ENCODE results near the gene VPS26A.

VPS26A gene

DNA sequence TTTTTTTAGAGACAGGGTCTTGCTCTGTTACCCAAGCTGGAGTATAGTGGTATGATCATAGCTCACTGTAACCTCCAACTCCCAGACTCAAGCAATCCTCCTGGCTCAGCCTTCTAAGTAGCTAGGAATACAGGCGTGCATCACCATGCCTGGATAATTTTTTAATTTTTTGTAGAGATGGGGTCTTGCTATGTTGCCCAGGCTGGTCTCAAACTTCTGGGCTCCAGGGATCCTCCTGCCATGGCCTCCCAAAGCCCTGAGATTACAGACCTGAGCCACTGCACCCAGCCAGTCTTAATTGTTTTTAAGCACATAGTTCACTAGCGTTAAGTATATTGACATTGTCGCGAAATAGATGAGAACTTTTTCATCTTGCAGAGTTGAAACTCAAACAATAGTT lies 58.0 kb downstream of the VPS26A start:
- H3K27me3 ChIP-seq (ENCODE audit: control insufficient read depth in 5 of 5, insufficient read depth in 4 of 5, low read length in 5 of 5), result no peaks in the 10 kb centered on the region
- no peak overlapping the region for H3K4me3 ChIP-seq (ENCODE audit: low read depth in 1 of 5, low read length in 5 of 5)
- H3K4me1 ChIP-seq (ENCODE audit: control insufficient read depth in 5 of 5, insufficient read depth in 5 of 5, low read length in 5 of 5), result peaks cover 8 to 31% (median 24%) of the 10 kb centered on the region in 5 donors
- peak overlapping the region in 1 of 5 donors; percentile 17 for H3K9ac ChIP-seq (ENCODE audit: low read length in 5 of 5)
- H3K27ac ChIP-seq (ENCODE audit: low read depth, low read length), result no peak overlapping the region
- no peaks in the 10 kb centered on the region for H3K9me3 ChIP-seq (ENCODE audit: control insufficient read depth in 5 of 5, low read length in 5 of 5)
- H3K36me3 ChIP-seq (ENCODE audit: control insufficient read depth in 5 of 5, insufficient read depth in 5 of 5, low read length in 5 of 5), result peaks cover 8 to 28% (median 16%) of the 10 kb centered on the region in 5 donors

DNA sequence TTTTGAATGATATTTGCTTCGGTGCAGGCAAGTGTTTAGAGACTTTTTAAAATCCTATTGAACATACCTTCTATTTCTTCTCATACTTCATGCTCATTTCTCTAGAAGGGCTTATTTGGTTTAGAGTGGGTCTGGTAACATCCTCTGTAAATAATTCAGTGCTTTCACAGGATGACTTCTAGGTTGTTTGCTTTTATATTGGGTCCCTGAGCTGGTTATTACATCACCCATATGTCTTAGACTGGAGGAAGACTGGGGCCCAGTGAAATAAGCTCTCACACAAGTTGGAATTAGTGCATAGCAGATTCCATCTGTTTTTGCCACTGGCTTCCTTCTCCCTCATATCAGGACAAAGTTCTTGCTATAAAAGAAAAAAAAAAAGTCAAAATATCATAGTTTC lies 62.5 kb downstream of the VPS26A start:
- Histone ChIP-seq H3K9me3 (ENCODE audit: control insufficient read depth in 5 of 5, low read length in 5 of 5) (no peaks in the 10 kb centered on the region), H3K9ac (ENCODE audit: low read length in 5 of 5) (no peak overlapping the region), H3K36me3 (ENCODE audit: control insufficient read depth in 5 of 5, insufficient read depth in 5 of 5, low read length in 5 of 5) (peaks cover 32 to 66% (median 41%) of the 10 kb centered on the region in 5 donors), H3K4me3 (ENCODE audit: low read depth in 1 of 5, low read length in 5 of 5) (no peak overlapping the region), H3K4me1 (ENCODE audit: control insufficient read depth in 5 of 5, insufficient read depth in 5 of 5, low read length in 5 of 5) (peaks cover 0 to 11% (median 1%) of the 10 kb centered on the region in 5 donors), H3K27me3 (ENCODE audit: control insufficient read depth in 5 of 5, insufficient read depth in 4 of 5, low read length in 5 of 5) (no peaks in the 10 kb centered on the region), H3K27ac (ENCODE audit: low read depth, low read length) (no peak overlapping the region)

DNA sequence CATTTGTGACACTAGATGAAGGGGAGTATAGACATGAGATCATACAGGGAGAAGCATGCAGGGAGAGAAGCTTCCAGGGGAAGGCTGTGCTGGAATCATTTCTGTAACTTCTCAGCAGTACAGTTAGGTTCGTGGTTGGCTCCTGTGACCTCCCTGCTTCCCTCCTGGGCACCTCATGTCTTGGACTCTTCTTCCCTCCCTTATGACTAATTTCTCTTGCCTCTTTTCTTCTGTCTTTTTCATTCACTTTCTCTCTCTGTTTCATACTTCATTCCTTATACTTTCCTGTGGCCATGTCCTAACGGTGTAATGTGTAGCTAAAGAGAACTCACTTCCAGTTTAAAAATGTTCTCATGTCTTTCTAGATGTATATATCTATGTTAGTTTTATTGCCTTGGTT lies 77.1 kb downstream of the VPS26A start:
- Histone ChIP-seq H3K27ac (ENCODE audit: low read depth, low read length) (no peak overlapping the region), H3K9ac (ENCODE audit: low read length in 5 of 5) (no peak overlapping the region), H3K4me3 (ENCODE audit: low read depth in 1 of 5, low read length in 5 of 5) (no peak overlapping the region), H3K4me1 (ENCODE audit: control insufficient read depth in 5 of 5, insufficient read depth in 5 of 5, low read length in 5 of 5) (no peaks in the 10 kb centered on the region), H3K9me3 (ENCODE audit: control insufficient read depth in 5 of 5, low read length in 5 of 5) (no peaks in the 10 kb centered on the region), H3K27me3 (ENCODE audit: control insufficient read depth in 5 of 5, insufficient read depth in 4 of 5, low read length in 5 of 5) (no peaks in the 10 kb centered on the region), H3K36me3 (ENCODE audit: control insufficient read depth in 5 of 5, insufficient read depth in 5 of 5, low read length in 5 of 5) (peaks cover 44 to 77% (median 58%) of the 10 kb centered on the region in 5 donors)

DNA sequence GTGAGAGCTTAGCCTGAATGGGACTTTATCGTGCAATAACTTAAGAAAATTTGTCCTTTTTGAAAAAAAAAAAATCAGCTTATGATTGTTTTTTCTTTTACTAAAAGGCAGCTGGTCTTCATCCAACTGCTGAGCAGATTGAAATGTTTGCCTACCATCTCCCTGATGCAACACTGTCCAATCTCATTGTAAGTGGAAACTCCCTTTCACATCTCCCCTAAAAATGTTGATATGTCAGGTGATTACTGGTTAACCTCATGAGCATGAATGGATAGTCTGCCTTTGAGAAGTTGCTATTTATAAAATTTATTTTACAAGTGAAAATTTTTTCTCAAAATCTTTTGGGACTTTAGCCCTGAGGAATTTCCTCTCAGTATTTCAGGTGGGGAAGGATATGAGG lies 78.4 kb downstream of the VPS26A start:
- Histone ChIP-seq H3K4me3 (ENCODE audit: low read depth in 1 of 5, low read length in 5 of 5) (no peak overlapping the region), H3K9me3 (ENCODE audit: control insufficient read depth in 5 of 5, low read length in 5 of 5) (no peaks in the 10 kb centered on the region), H3K36me3 (ENCODE audit: control insufficient read depth in 5 of 5, insufficient read depth in 5 of 5, low read length in 5 of 5) (peaks cover 40 to 78% (median 66%) of the 10 kb centered on the region in 5 donors), H3K27me3 (ENCODE audit: control insufficient read depth in 5 of 5, insufficient read depth in 4 of 5, low read length in 5 of 5) (no peaks in the 10 kb centered on the region), H3K4me1 (ENCODE audit: control insufficient read depth in 5 of 5, insufficient read depth in 5 of 5, low read length in 5 of 5) (no peaks in the 10 kb centered on the region), H3K27ac (ENCODE audit: low read depth, low read length) (no peak overlapping the region), H3K9ac (ENCODE audit: low read length in 5 of 5) (no peak overlapping the region)

DNA sequence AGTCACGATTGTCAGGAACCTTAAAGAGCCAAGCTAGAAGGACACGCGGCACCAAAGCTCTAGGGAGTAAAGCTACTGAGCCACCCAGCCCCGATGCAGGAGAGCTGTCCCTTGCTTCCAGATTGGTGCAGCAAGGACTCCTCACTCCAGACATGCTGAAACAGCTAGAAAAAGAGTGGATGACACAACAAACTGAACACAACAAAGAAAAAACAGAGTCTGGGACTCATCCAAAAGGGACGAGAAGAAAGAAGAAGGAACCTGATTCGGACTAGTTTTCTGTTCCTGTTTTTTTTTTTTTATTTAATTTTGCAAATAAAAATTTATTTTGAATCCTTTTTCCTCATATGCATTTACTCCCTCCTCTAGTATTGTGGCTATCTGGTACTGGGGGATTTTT lies 84.8 kb downstream of the VPS26A start:
- Histone ChIP-seq H3K36me3 (ENCODE audit: control insufficient read depth in 5 of 5, insufficient read depth in 5 of 5, low read length in 5 of 5) (peaks cover 33 to 55% (median 50%) of the 10 kb centered on the region in 5 donors), H3K9me3 (ENCODE audit: control insufficient read depth in 5 of 5, low read length in 5 of 5) (no peaks in the 10 kb centered on the region), H3K27me3 (ENCODE audit: control insufficient read depth in 5 of 5, insufficient read depth in 4 of 5, low read length in 5 of 5) (no peaks in the 10 kb centered on the region), H3K4me3 (ENCODE audit: low read depth in 1 of 5, low read length in 5 of 5) (no peak overlapping the region), H3K4me1 (ENCODE audit: control insufficient read depth in 5 of 5, insufficient read depth in 5 of 5, low read length in 5 of 5) (peaks cover 0 to 3% (median 0%) of the 10 kb centered on the region in 5 donors), H3K27ac (ENCODE audit: low read depth, low read length) (no peak overlapping the region), H3K9ac (ENCODE audit: low read length in 5 of 5) (no peak overlapping the region)

DNA sequence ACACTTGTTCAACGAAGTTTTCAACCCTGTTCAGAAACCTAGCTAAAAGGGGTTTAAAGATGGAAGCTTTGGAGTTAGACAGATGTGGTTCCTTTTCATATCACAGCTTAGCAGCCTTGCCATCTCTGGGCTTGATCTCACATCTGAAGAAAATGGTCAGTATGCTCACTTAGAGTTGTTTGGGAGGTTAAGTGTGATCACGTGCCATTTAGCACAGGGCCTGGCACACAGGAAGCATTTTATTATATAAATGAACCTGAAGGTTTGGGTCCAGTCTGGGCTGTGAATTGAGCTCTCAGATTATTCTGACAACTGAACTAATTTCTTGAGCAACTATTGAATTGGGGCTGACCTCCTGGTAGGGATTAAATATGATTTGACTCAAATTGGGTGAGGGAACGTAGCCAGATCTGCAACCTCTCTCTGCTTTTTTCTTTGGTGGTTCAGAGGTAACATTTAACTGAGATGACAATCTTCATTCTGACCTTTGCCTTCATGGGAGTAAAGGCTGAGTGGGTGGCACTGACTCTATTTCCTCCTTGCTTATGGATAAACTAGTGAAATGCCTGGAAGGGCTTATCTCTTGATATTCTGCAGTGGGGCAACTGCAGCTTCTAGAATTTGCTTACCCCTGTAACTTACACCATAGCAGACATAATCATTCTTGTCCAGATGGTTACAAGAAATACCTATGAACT lies 86.0 kb downstream of the VPS26A start:
- Histone ChIP-seq H3K36me3 (ENCODE audit: control insufficient read depth in 5 of 5, insufficient read depth in 5 of 5, low read length in 5 of 5) (peaks cover 26 to 44% (median 41%) of the 10 kb centered on the region in 5 donors), H3K4me1 (ENCODE audit: control insufficient read depth in 5 of 5, insufficient read depth in 5 of 5, low read length in 5 of 5) (peaks cover 0 to 4% (median 0%) of the 10 kb centered on the region in 5 donors), H3K27me3 (ENCODE audit: control insufficient read depth in 5 of 5, insufficient read depth in 4 of 5, low read length in 5 of 5) (no peaks in the 10 kb centered on the region), H3K9me3 (ENCODE audit: control insufficient read depth in 5 of 5, low read length in 5 of 5) (peaks cover 0 to 5% (median 0%) of the 10 kb centered on the region in 5 donors), H3K4me3 (ENCODE audit: low read depth in 1 of 5, low read length in 5 of 5) (no peak overlapping the region), H3K9ac (ENCODE audit: low read length in 5 of 5) (no peak overlapping the region), H3K27ac (ENCODE audit: low read depth, low read length) (no peak overlapping the region)

DNA sequence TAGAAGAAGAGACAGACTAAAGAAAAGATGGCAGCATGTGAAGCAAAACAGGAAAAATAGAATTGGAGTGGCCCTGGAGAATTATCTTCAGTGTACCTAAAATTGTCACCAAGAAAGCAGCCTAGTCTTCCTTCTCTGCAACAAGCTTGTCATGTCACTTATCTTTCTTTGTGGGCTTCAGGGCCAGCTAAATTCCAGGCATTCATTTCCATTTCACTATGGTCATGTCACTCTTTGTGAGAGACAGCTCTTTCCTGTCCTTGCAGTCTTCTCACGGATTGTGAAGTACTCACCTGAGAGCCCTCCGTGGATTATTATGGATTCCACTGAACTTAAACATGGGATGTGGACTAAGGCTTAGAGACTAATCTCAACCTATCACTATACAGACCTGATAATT lies 87.1 kb downstream of the VPS26A start:
- Histone ChIP-seq H3K4me3 (ENCODE audit: low read depth in 1 of 5, low read length in 5 of 5) (no peak overlapping the region), H3K9ac (ENCODE audit: low read length in 5 of 5) (no peak overlapping the region), H3K4me1 (ENCODE audit: control insufficient read depth in 5 of 5, insufficient read depth in 5 of 5, low read length in 5 of 5) (peaks cover 0 to 13% (median 0%) of the 10 kb centered on the region in 5 donors), H3K36me3 (ENCODE audit: control insufficient read depth in 5 of 5, insufficient read depth in 5 of 5, low read length in 5 of 5) (peaks cover 23 to 34% (median 31%) of the 10 kb centered on the region in 5 donors), H3K27ac (ENCODE audit: low read depth, low read length) (no peak overlapping the region), H3K9me3 (ENCODE audit: control insufficient read depth in 5 of 5, low read length in 5 of 5) (peaks cover 0 to 5% (median 0%) of the 10 kb centered on the region in 5 donors), H3K27me3 (ENCODE audit: control insufficient read depth in 5 of 5, insufficient read depth in 4 of 5, low read length in 5 of 5) (no peaks in the 10 kb centered on the region)

DNA sequence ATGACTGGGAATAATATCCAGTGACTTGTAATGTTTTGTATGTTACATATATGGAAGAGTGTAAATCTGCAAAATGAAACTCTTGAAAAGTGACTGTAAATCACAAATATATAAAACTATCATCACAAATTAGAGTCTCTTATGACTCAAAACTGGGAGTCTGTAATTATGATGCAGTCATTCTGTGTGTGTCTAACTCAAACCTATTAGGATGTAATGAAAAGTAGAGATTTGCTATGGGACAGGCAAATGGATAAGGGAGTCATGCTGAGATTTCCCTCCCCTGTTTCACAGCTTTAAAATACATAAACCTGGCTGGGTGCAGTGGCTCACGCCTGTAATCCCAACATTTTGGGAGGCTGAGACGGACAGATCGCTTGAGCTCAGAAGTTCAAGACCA lies 87.5 kb downstream of the VPS26A start:
- peaks cover 0 to 5% (median 0%) of the 10 kb centered on the region in 5 donors for H3K9me3 ChIP-seq (ENCODE audit: control insufficient read depth in 5 of 5, low read length in 5 of 5)
- peaks cover 0 to 1% (median 0%) of the 10 kb centered on the region in 5 donors for H3K27me3 ChIP-seq (ENCODE audit: control insufficient read depth in 5 of 5, insufficient read depth in 4 of 5, low read length in 5 of 5)
- H3K4me1 ChIP-seq (ENCODE audit: control insufficient read depth in 5 of 5, insufficient read depth in 5 of 5, low read length in 5 of 5), result peaks cover 0 to 14% (median 0%) of the 10 kb centered on the region in 5 donors
- no peak overlapping the region for H3K4me3 ChIP-seq (ENCODE audit: low read depth in 1 of 5, low read length in 5 of 5)
- H3K36me3 ChIP-seq (ENCODE audit: control insufficient read depth in 5 of 5, insufficient read depth in 5 of 5, low read length in 5 of 5), result peaks cover 21 to 30% (median 27%) of the 10 kb centered on the region in 5 donors
- H3K9ac ChIP-seq (ENCODE audit: low read length in 5 of 5), result no peak overlapping the region
- no peak overlapping the region for H3K27ac ChIP-seq (ENCODE audit: low read depth, low read length)

DNA sequence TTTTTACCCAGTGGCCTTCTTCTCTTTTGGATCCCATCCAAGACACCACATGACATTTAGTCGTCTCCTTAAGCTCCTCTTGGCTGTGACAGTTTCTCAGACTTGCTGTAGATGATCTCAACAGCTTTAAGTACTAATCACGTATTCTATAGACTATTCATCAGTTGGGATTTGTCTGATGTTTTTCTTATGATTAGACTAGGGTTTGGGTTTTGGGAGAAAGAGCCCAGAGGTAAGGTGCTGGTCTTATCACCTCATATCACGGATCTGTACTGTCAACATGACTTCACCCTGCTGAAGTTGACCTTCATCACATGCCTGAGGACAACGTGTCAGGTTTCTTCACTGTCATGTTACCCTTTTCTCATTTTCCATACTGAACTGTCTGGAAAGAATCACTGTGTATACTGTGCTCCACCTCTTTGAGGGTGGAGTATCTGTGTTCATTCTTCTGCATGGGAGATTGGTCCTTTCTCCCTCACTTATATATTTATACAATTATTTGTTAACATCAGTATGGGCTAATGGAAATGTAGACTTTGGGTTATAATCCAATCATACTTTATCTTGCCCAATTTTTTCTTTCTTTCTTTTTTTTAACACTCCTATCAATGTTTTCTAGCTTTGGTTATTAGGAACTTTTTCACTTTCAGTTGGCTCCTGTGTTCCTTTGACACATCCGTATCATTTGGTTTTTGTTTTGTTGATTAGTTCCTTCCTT lies 89.8 kb downstream of the VPS26A start:
- Histone ChIP-seq H3K36me3 (ENCODE audit: control insufficient read depth in 5 of 5, insufficient read depth in 5 of 5, low read length in 5 of 5) (peaks cover 6 to 10% (median 7%) of the 10 kb centered on the region in 5 donors), H3K4me3 (ENCODE audit: low read depth in 1 of 5, low read length in 5 of 5) (no peak overlapping the region), H3K9me3 (ENCODE audit: control insufficient read depth in 5 of 5, low read length in 5 of 5) (peaks cover 0 to 5% (median 0%) of the 10 kb centered on the region in 5 donors), H3K27ac (ENCODE audit: low read depth, low read length) (no peak overlapping the region), H3K27me3 (ENCODE audit: control insufficient read depth in 5 of 5, insufficient read depth in 4 of 5, low read length in 5 of 5) (peaks cover 0 to 14% (median 0%) of the 10 kb centered on the region in 5 donors), H3K4me1 (ENCODE audit: control insufficient read depth in 5 of 5, insufficient read depth in 5 of 5, low read length in 5 of 5) (peaks cover 0 to 14% (median 0%) of the 10 kb centered on the region in 5 donors), H3K9ac (ENCODE audit: low read length in 5 of 5) (no peak overlapping the region)

DNA sequence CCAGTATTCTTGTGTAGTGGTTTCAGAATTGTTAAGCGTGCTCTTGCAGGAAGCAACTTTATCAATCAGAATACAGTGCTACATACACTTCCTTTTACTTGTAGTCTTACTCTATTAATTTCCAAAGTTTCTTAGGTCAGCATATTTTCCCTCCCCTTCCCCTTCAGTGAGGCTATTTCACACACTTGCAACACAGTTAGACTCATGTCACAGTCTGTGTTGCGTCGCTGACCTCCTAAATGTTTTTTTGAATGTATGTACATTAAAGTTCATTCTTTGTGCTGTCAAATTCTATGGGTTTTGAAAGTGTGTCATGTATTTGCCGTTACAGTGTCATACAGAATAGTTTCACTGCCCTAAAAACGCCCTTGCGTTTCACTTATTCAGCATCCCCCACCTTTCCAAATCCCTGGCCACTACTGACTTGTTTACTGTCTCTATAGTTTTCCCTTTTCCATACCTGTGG lies 90.7 kb downstream of the VPS26A start:
- no peak overlapping the region for H3K9ac ChIP-seq (ENCODE audit: low read length in 5 of 5)
- no peak overlapping the region for H3K27ac ChIP-seq (ENCODE audit: low read depth, low read length)
- H3K27me3 ChIP-seq (ENCODE audit: control insufficient read depth in 5 of 5, insufficient read depth in 4 of 5, low read length in 5 of 5), result peaks cover 0 to 18% (median 0%) of the 10 kb centered on the region in 5 donors

More for the DNA sequence above, 90.7 kb downstream of the VPS26A start:
- Histone ChIP-seq H3K4me3 (ENCODE audit: low read depth in 1 of 5, low read length in 5 of 5) (no peak overlapping the region), H3K4me1 (ENCODE audit: control insufficient read depth in 5 of 5, insufficient read depth in 5 of 5, low read length in 5 of 5) (peaks cover 0 to 14% (median 0%) of the 10 kb centered on the region in 5 donors), H3K36me3 (ENCODE audit: control insufficient read depth in 5 of 5, insufficient read depth in 5 of 5, low read length in 5 of 5) (peaks cover 0 to under 1% (median 0%) of the 10 kb centered on the region in 5 donors), H3K9me3 (ENCODE audit: control insufficient read depth in 5 of 5, low read length in 5 of 5) (peaks cover 0 to 5% (median 0%) of the 10 kb centered on the region in 5 donors)
